H1 (cell line): ENCODE measurements around the gene CAMKMT. TPM values are rescaled to one million over a fixed set of nuclear protein-coding genes. Genes with fewer than 3 reads are reported as not detected.

ENCODE experiments used
- CTCF ChIA-PET: fragments of 300-600 bp; sonication (Branson Sonifier 250); formaldehyde crosslinking; loops from one replicate; lab custom pipeline; 2021; ENCODE audit not compliant: partially characterized antibody; lab: Charles Lee
- POLR2A ChIA-PET: fragments of 300-600 bp; sonication (Branson Sonifier 250); formaldehyde crosslinking; loops from one replicate; lab custom pipeline; 2021; ENCODE audit warnings: inconsistent platforms; ENCODE audit not compliant: partially characterized antibody; lab: Charles Lee
- DNase-seq, 2 experiments: peaks; one replicate each; pipeline versions ENCODE4 v3.0.0 to v3.0.0-alpha.2; 2010 to 2022; ENCODE audit warnings: low spot score in 2 of 2, low read depth in 1 of 2, mixed read lengths in 1 of 2
- FAIRE-seq: peaks from 2 replicates; lab custom pipeline; 2011; peaks lifted over from hg19 to GRCh38; lab: Jason Lieb, UNC
- H2AFZ ChIP-seq: 2 replicates; pipeline ENCODE4 v1.8.1; 2012; ENCODE audit warnings: low read length, inconsistent platforms
- H2AK5ac ChIP-seq: 2 replicates; pipeline ENCODE4 v1.6.1; 2013; ENCODE audit warnings: low read depth, low read length
- H2BK120ac ChIP-seq: replicated peaks from 2 replicates; pipeline ENCODE3; 2013; ENCODE audit warnings: low read depth, low read length, inconsistent platforms
- H2BK12ac ChIP-seq: 2 replicates; pipeline ENCODE4 v1.6.1; 2013; ENCODE audit warnings: low read depth, low read length
- H2BK15ac ChIP-seq: 2 replicates; pipeline ENCODE4 v1.6.1; 2013; ENCODE audit warnings: low read length
- H2BK20ac ChIP-seq: 2 replicates; pipeline ENCODE4 v1.6.1; 2013; ENCODE audit warnings: low read length
- H2BK5ac ChIP-seq: 2 replicates; pipeline ENCODE4 v1.6.1; 2013; ENCODE audit warnings: low read depth, low read length
- H3K14ac ChIP-seq: 2 replicates; pipeline ENCODE4 v1.6.1; 2013; ENCODE audit warnings: inconsistent platforms; ENCODE audit not compliant: insufficient read length
- H3K18ac ChIP-seq: 2 replicates; pipeline ENCODE4 v1.6.1; 2013; ENCODE audit warnings: low read length; ENCODE audit errors: extremely low read depth
- H3K23ac ChIP-seq: 2 replicates; pipeline ENCODE4 v1.6.1; 2013; ENCODE audit warnings: inconsistent platforms; ENCODE audit not compliant: insufficient read length
- H3K23me2 ChIP-seq: 2 replicates; pipeline ENCODE4 v1.6.1; 2013; ENCODE audit warnings: low read depth, low read length
- H3K27ac ChIP-seq: 2 replicates; pipeline ENCODE4 v1.6.1; 2011; ENCODE audit warnings: low read depth, low read length, inconsistent platforms
- H3K27me3 ChIP-seq, 4 experiments: replicated peaks in 1 of 4; 1 replicate in 1 of 4; 2 replicates in 3 of 4; pipeline versions ENCODE4 v1.6.1 to v1.8.1; 2011 to 2013; ENCODE audit warnings: low read length in 3 of 4, mild to moderate bottlenecking in 3 of 4, inconsistent platforms in 2 of 4, mixed read lengths in 2 of 4, moderate library complexity in 1 of 4; ENCODE audit not compliant: control insufficient read depth in 3 of 4, insufficient read depth in 3 of 4; ENCODE audit errors: extremely low read depth in 1 of 4
- H3K36me3 ChIP-seq, 4 experiments: 2 replicates each; pipeline versions ENCODE4 v1.6.1 to v1.8.1; 2011 to 2013; ENCODE audit warnings: mild to moderate bottlenecking in 4 of 4, low read length in 3 of 4, moderate library complexity in 2 of 4, control low read depth in 1 of 4, inconsistent platforms in 1 of 4; ENCODE audit not compliant: insufficient read depth in 4 of 4, control insufficient read depth in 2 of 4
- H3K4ac ChIP-seq: replicated peaks from 2 replicates; pipeline ENCODE3; 2013; ENCODE audit warnings: low read length, low read depth, mixed read lengths, inconsistent platforms; ENCODE audit not compliant: insufficient read length
- H3K4me1 ChIP-seq, 4 experiments: replicated peaks in 1 of 4; 1 replicate in 1 of 4; 2 replicates in 3 of 4; pipeline versions ENCODE4 v1.6.1 to v1.8.1; 2011 to 2013; ENCODE audit warnings: low read length in 3 of 4, inconsistent platforms in 2 of 4, mixed read lengths in 1 of 4; ENCODE audit not compliant: insufficient read depth in 4 of 4, control insufficient read depth in 3 of 4
- H3K4me2 ChIP-seq, 2 experiments: 2 replicates each; pipeline versions ENCODE4 v1.6.1 to v1.8.1; 2011 to 2013; ENCODE audit warnings: low read depth in 2 of 2, low read length in 2 of 2, control low read depth in 1 of 2, inconsistent platforms in 1 of 2, mild to moderate bottlenecking in 1 of 2; ENCODE audit not compliant: insufficient read depth in 1 of 2
- H3K4me3 ChIP-seq, 4 experiments: fragments of 200-600, 300-600 bp in 1 of 4; sonication (generic), shearing (Covaris generic), sonication (Bioruptor Twin) in 1 of 4; 2 replicates each; pipeline versions ENCODE4 v1.5.1 to v1.8.1; 2011 to 2016; ENCODE audit warnings: low read length in 4 of 4, low read depth in 3 of 4, control low read depth in 2 of 4, inconsistent platforms in 2 of 4, mild to moderate bottlenecking in 2 of 4, mixed read lengths in 1 of 4, moderate library complexity in 1 of 4; ENCODE audit not compliant: insufficient read depth in 2 of 4; ENCODE audit errors: extremely low read depth in 1 of 4
- H3K56ac ChIP-seq: replicated peaks from 2 replicates; pipeline ENCODE3; 2013; ENCODE audit warnings: low read depth, mild to moderate bottlenecking, mixed read lengths, low read length, inconsistent platforms; ENCODE audit not compliant: insufficient read length
- H3K79me1 ChIP-seq: 2 replicates; pipeline ENCODE4 v1.6.1; 2013; ENCODE audit warnings: low read depth, low read length, control low read depth
- H3K79me2 ChIP-seq, 2 experiments: 2 replicates each; pipeline versions ENCODE4 v1.6.1 to v1.8.1; 2012 to 2013; ENCODE audit warnings: low read length in 2 of 2, mild to moderate bottlenecking in 2 of 2, inconsistent platforms in 1 of 2; ENCODE audit not compliant: insufficient read depth in 2 of 2, control insufficient read depth in 1 of 2
- H3K9ac ChIP-seq, 4 experiments: replicated peaks in 1 of 4; 1 replicate in 1 of 4; 2 replicates in 3 of 4; pipeline versions ENCODE4 v1.6.1 to v1.8.1; 2011 to 2013; ENCODE audit warnings: low read depth in 3 of 4, low read length in 3 of 4, control low read depth in 2 of 4, mild to moderate bottlenecking in 2 of 4, moderate library complexity in 2 of 4, inconsistent platforms in 1 of 4; ENCODE audit errors: extremely low read depth in 1 of 4
- H3K9me3 ChIP-seq, 2 experiments: 2 replicates each; pipeline versions ENCODE4 v1.6.1 to v1.8.1; 2012 to 2013; ENCODE audit warnings: mild to moderate bottlenecking in 2 of 2, moderate library complexity in 2 of 2, control low read depth in 1 of 2, inconsistent platforms in 1 of 2, low read depth in 1 of 2, low read length in 1 of 2, mixed read lengths in 1 of 2; ENCODE audit not compliant: insufficient read depth in 2 of 2
- H4K20me1 ChIP-seq, 2 experiments: replicated peaks in 1 of 2; 2 replicates each; pipeline versions ENCODE3 to v1.8.1; 2011 to 2013; ENCODE audit warnings: inconsistent platforms in 2 of 2, low read length in 2 of 2, mild to moderate bottlenecking in 1 of 2; ENCODE audit not compliant: insufficient read depth in 2 of 2, control insufficient read depth in 1 of 2
- H4K5ac ChIP-seq: 2 replicates; pipeline ENCODE4 v1.6.1; 2013; ENCODE audit warnings: low read length, low read depth, mixed read lengths, inconsistent platforms; ENCODE audit not compliant: insufficient read length
- H4K8ac ChIP-seq: 2 replicates; pipeline ENCODE4 v1.8.0; 2013; ENCODE audit warnings: mild to moderate bottlenecking, moderate library complexity, low read length, inconsistent platforms; ENCODE audit not compliant: insufficient read depth; ENCODE audit errors: extremely low read depth
- H4K91ac ChIP-seq: replicated peaks from 2 replicates; pipeline ENCODE3; 2013; ENCODE audit warnings: low read length, mixed read lengths, inconsistent platforms; ENCODE audit not compliant: insufficient read length
- CHD2 ChIP-seq: IDR thresholded peaks from 2 replicates; pipeline ENCODE4 v1.6.1; 2012; ENCODE audit warnings: low read length, improper control_type of control experiment
- EZH2 ChIP-seq: fragments of 200-600 bp; sonication (generic); IDR thresholded peaks from 2 replicates; pipeline ENCODE4 v1.7.1; 2012; ENCODE audit warnings: low read depth, mild to moderate bottlenecking, moderate library complexity, low read length, inconsistent platforms; ENCODE audit not compliant: severe bottlenecking
- MAFK ChIP-seq: IDR thresholded peaks from 2 replicates; pipeline ENCODE4 v1.6.1; 2012; ENCODE audit warnings: low read depth, mild to moderate bottlenecking, improper control_type of control experiment, low read length
- RBBP5 ChIP-seq: IDR thresholded peaks from 2 replicates; pipeline ENCODE4 v1.7.1; 2012; ENCODE audit warnings: low read depth, mild to moderate bottlenecking, inconsistent platforms, low read length, moderate library complexity, borderline replicate concordance
- SRF ChIP-seq: IDR thresholded peaks from 2 replicates; pipeline ENCODE4 v1.6.1; 2011; ENCODE audit warnings: mild to moderate bottlenecking, low read depth, low read length, moderate library complexity
- TCF12 ChIP-seq: IDR thresholded peaks from 2 replicates; pipeline ENCODE4 v1.6.1; 2011; ENCODE audit warnings: low read depth, mild to moderate bottlenecking, low read length
- WGBS, 2 experiments: shearing (Covaris generic) in 1 of 2; methylation state at CpG; one replicate each; pipeline versions ENCODE4 v1.1.6 to v1.1.7; 2013 to 2015; ENCODE audit warnings: low lambda C conversion rate in 2 of 2, mixed read lengths in 2 of 2, inconsistent platforms in 1 of 2, low coverage in 1 of 2, missing lambda C conversion rate in 1 of 2; ENCODE audit not compliant: insufficient replicate concordance in 2 of 2, insufficient coverage in 1 of 2, insufficient read length in 1 of 2; ENCODE audit errors: extremely low coverage in 1 of 2, missing lambda C conversion rate in 1 of 2; 5-methylcytosine and 5-hydroxymethylcytosine counted together
- polyA plus RNA-seq, 7 experiments: library from polyadenylated mRNA; depleted of rRNA in 3 of 7; stranded (reverse) in 5 of 7; unstranded in 2 of 7; fragments of >200 nt in 5 of 7; fragments of 200-250 nt in 2 of 7; gene quantifications; 1 replicate in 5 of 7; 2 replicates in 1 of 7; 4 replicates in 1 of 7; pipeline versions ENCODE4 v1.2.1 to v1.2.3, GENCODE V29; 2011 to 2013; ENCODE audit warnings: missing spikeins in 2 of 7, mixed read lengths in 2 of 7
- total RNA-seq: library from RNA; stranded (reverse); fragmentation: NEBNext Ultra II Directional; extraction: Animal tissue kit (Norgen Biotek cat#: 25700); gene quantifications from 2 replicates; pipeline ENCODE4 v1.2.1, GENCODE V29; 2021

The CAMKMT gene
- total and polyA plus RNA-seq, 2 of the 8 experiments (the other 6 are each of a cell fraction or from before 2014, with no cell fraction given): 14.7 to 22.4 TPM

DNA sequence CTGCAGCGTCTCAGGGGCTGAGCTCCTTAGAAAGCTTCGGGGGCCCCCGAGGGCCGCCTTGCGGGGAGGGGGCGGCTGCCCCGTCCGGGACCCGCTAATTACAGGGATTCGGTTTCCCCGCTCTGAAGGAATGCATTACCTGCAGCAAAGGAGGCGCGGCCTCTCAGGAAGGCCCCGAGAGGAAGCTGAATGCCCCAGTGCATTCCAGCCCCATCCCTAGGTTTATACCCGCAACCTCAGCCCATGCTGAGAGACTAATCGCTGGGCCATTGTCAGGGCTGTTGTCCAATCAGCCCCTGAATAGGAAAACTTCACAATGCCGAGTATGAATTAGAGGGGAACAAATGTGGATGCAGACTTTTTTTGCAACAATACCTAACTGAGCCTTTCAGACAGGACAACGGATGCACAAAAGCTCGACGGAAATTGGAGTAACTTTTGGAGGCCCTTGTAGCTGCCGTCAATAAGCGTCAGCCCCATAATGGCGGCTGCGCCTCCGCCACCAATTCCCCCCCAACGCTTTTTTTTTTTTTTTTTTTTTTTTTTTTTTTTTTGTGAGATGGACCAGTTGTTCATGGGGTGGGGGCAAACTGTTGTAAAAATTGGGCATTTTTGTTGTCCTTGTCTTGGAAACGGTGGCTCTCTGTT lies 441.2 kb downstream of the CAMKMT start:
- Histone ChIP-seq H2BK15ac (no peak overlapping the region), H3K4me2 (peak overlapping the region; percentile 76 to 87), H4K8ac (no peak overlapping the region; the same call in none of the 2 replicates), H3K9me3 (no peaks in the 10 kb centered on the region), H3K14ac (no peak overlapping the region), H3K4me3 (peak overlapping the region; percentile 33 to 65 (median 44)), H3K79me2 (no peaks in the 10 kb centered on the region), H2AK5ac (peak overlapping the region; percentile 89), H3K79me1 (no peaks in the 10 kb centered on the region), H2AFZ (no peak overlapping the region), H3K9ac (peak overlapping the region in 2 of 4 experiments; percentile 52 to 58; a peak in 3 of 7 replicates), H4K5ac (peak overlapping the region; percentile 50), H4K91ac (peak overlapping the region; percentile 42), H2BK120ac (peak overlapping the region; percentile 50), H3K27me3 (peaks cover 0 to 5% (median 2%) of the 10 kb centered on the region in 4 experiments; a peak in 3 of 7 replicates), H3K23ac (no peak overlapping the region), H3K18ac (peak overlapping the region; percentile 19; the same call in 1 of the 2 replicates), H3K4ac (peak overlapping the region; percentile 86), H4K20me1 (no peaks in the 10 kb centered on the region), H2BK12ac (peak overlapping the region; percentile 96), H3K27ac (no peak overlapping the region), H2BK20ac (peak overlapping the region; percentile 8; the same call in 1 of the 2 replicates), H2BK5ac (peak overlapping the region; percentile 62; the same call in 1 of the 2 replicates), H3K23me2 (peaks cover 10% of the 10 kb centered on the region), H3K4me1 (peaks cover 13 to 46% (median 37%) of the 10 kb centered on the region in 4 experiments), H3K56ac (peak overlapping the region; percentile 71), H3K36me3 (no peaks in the 10 kb centered on the region)
- FAIRE-seq (peak; percentile 98), DNase-seq (peak; percentile 88 to 92)
- ChIA-PET POLR2A (interaction anchor here (0.7 to 9.8 kb wide), 13 partner anchors 14 to 442 kb away, joined by 3 to 84 read pairs (median 3); partner anchors contain the start of genes CAMKMT and PREPL), CTCF (interaction anchor here (0.8 to 3.5 kb wide), 8 partner anchors 23 to 202 kb away, joined by 3 to 15 read pairs (median 4); no protein-coding TSS in a partner anchor)
- WGBS, 2 experiments: 3% methylated on average over 25 of the region's 27 CpGs; no CpG with 5 or more reads in 1 of the 2 experiments
- peak; percentile 24; the same call in 1 of the 2 replicates for TF ChIP-seq SRF
- TF ChIP-seq CHD2: no peak
- TF ChIP-seq MAFK: no peak
- TF ChIP-seq RBBP5: peak; percentile 78
- no peak for TF ChIP-seq EZH2
- peak; percentile 84; the same call in 1 of the 2 replicates for TF ChIP-seq TCF12
